ENCODE measurements around the gene TMEM130. TPM values are rescaled to one million over a fixed set of nuclear protein-coding genes. Genes with fewer than 3 reads are reported as not detected.

TMEM130 gene
- total and polyA plus RNA-seq, 9 of the 15 experiments (the other 6 are each of a cell fraction or from before 2014, with no cell fraction given) = 0.07 TPM; not detected in 8

DNA sequence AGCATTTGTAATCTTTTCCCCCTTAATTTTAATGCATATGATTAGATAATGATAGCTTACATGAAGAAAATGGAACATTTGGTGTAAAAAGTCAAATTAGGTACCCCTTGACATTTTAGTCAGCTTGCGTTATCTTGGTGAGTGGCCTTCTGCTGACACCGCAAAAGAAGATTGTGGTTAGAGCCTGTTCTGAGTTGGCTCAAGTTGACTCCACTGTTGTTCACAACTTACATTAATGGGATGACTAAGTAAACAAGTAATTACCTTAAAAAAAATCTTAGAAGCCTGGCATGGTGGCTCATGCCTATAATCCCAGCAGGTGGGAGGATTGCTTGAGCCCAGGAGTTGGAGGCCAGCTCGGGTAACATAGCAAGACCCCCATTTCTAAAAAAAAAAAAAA, 32.7 kb upstream of the TMEM130 start:
- Histone ChIP-seq H3K4me3 (no peak overlapping the region), H3K4me2 (ENCODE audit: insufficient read depth, low read length) (no peak overlapping the region), H3K9me1 (ENCODE audit: control insufficient read depth, insufficient read depth, low read length) (no peaks in the 10 kb centered on the region), H2AFZ (ENCODE audit: low read depth, low read length) (no peak overlapping the region), H3K9me3 (replicated peaks; ENCODE audit: control insufficient read depth, insufficient read depth, low read depth, low read length) (no peaks in the 10 kb centered on the region), H3K27me3 (ENCODE audit: control insufficient read depth in 2 of 2, insufficient read depth in 2 of 2, low read length in 2 of 2) (no peaks in the 10 kb centered on the region), H3K79me2 (ENCODE audit: control insufficient read depth, insufficient read depth, low read length) (no peaks in the 10 kb centered on the region), H3K4me1 (replicated peaks in 1 of 2; ENCODE audit: control insufficient read depth in 2 of 2, insufficient read depth in 2 of 2, low read length in 2 of 2) (no peaks in the 10 kb centered on the region), H3K27ac (ENCODE audit: extremely low read depth, low read depth, low read length) (no peak overlapping the region), H3K36me3 (ENCODE audit: control insufficient read depth, insufficient read depth, low read length) (peaks cover 93% of the 10 kb centered on the region), H4K20me1 (replicated peaks; ENCODE audit: control insufficient read depth, insufficient read depth, low read length) (no peaks in the 10 kb centered on the region), H3K9ac (ENCODE audit: insufficient read depth in 1 of 2, low read depth in 2 of 2, low read length in 2 of 2) (no peak overlapping the region)
- WGBS (ENCODE audit: insufficient coverage, low coverage, missing lambda C conversion rate) = 95% methylated on average over 3 of the region's 3 CpGs
- ChIA-PET POLR2A (no interaction called here), CTCF (ENCODE audit: low intra/inter-chr PET ratio) (interaction anchor here (0.6 kb wide), 1 partner anchor 748 kb away, joined by 4 read pairs; no protein-coding TSS in a partner anchor)
- BruUV-seq (replicated peaks) = no TSS peak
- intact Hi-C loops (cut with micrococcal nuclease) = no loop called here
- FAIRE-seq = no peak
- TF ChIP-seq HOXB6 (CRISPR knock-in tag; IDR thresholded peaks at IDR 0.05; ENCODE audit: borderline replicate concordance) (no peak), NFE2 (IDR thresholded peaks at IDR 0.05; ENCODE audit: low read depth) (no peak), ZNF316 (IDR thresholded peaks at IDR 0.05) (peak; percentile 18; the same call in 1 of the 2 replicates)
- TF ChIP-seq, protein P1, sequence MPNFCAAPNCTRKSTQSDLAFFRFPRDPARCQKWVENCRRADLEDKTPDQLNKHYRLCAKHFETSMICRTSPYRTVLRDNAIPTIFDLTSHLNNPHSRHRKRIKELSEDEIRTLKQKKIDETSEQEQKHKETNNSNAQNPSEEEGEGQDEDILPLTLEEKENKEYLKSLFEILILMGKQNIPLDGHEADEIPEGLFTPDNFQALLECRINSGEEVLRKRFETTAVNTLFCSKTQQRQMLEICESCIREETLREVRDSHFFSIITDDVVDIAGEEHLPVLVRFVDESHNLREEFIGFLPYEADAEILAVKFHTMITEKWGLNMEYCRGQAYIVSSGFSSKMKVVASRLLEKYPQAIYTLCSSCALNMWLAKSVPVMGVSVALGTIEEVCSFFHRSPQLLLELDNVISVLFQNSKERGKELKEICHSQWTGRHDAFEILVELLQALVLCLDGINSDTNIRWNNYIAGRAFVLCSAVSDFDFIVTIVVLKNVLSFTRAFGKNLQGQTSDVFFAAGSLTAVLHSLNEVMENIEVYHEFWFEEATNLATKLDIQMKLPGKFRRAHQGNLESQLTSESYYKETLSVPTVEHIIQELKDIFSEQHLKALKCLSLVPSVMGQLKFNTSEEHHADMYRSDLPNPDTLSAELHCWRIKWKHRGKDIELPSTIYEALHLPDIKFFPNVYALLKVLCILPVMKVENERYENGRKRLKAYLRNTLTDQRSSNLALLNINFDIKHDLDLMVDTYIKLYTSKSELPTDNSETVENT (CRISPR knock-in tag; IDR thresholded peaks at IDR 0.05) = no peak
- ATAC-seq = no peak
- in situ Hi-C loops (cut with MboI) = no loop called here
- DNase-seq (ENCODE audit: extremely low read depth in 1 of 4, low spot score in 3 of 4) = no peak

DNA sequence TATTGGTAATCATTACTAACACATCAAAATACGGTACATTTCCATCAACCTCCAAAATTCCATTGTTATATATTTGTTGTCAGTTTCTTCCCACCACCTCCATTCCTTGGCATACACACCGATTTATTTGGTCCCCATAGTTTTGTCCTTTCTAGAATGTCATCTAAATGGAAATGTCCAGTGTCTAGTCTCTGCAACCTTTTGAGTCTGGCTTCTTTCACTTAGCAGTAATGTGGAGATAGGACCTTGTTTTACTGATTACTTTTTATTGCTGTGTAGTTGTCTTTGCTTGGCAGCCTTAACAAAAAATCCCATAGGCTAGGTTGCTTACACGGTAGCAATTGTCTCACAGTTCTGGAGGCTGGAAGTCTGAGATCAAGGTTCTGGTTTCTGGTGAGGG, 31.0 kb upstream of the TMEM130 start:
- TF ChIP-seq ZBED1 (IDR thresholded peaks at IDR 0.05) (no peak), ZFP36 (IDR thresholded peaks at IDR 0.05; ENCODE audit: low read depth, low read length, partially characterized antibody) (peak; percentile 68)
- no peaks in the 10 kb centered on the region for H3K4me1 ChIP-seq (replicated peaks in 1 of 2; ENCODE audit: control insufficient read depth in 2 of 2, insufficient read depth in 2 of 2, low read length in 2 of 2)
- no peak overlapping the region for H3K9ac ChIP-seq (ENCODE audit: insufficient read depth in 1 of 2, low read depth in 2 of 2, low read length in 2 of 2)
- H3K4me2 ChIP-seq (ENCODE audit: insufficient read depth, low read length) = no peak overlapping the region
- ChIA-PET POLR2A (interaction anchor here (1.8 kb wide), 1 partner anchor 13 kb away, joined by 6 read pairs; no protein-coding TSS in a partner anchor), CTCF (ENCODE audit: low intra/inter-chr PET ratio) (no interaction called here)
- no peaks in the 10 kb centered on the region for H3K9me3 ChIP-seq (replicated peaks; ENCODE audit: control insufficient read depth, insufficient read depth, low read depth, low read length)
- DNase-seq (ENCODE audit: extremely low read depth in 1 of 4, low spot score in 3 of 4) = no peak
- FAIRE-seq = no peak
- 97% methylated on average over 3 of the region's 3 CpGs for WGBS (ENCODE audit: insufficient coverage, low coverage, missing lambda C conversion rate)
- intact Hi-C loops (cut with micrococcal nuclease) (no loop called here), in situ Hi-C loops (cut with MboI) (no loop called here)
- no TSS peak for BruUV-seq (replicated peaks)
- no peak overlapping the region for H3K4me3 ChIP-seq
- H3K27ac ChIP-seq (ENCODE audit: extremely low read depth, low read depth, low read length) = no peak overlapping the region
- H3K79me2 ChIP-seq (ENCODE audit: control insufficient read depth, insufficient read depth, low read length) = no peaks in the 10 kb centered on the region
- no peak for ATAC-seq
- H3K36me3 ChIP-seq (ENCODE audit: control insufficient read depth, insufficient read depth, low read length) = peaks cover 96% of the 10 kb centered on the region
- H3K27me3 ChIP-seq (ENCODE audit: control insufficient read depth in 2 of 2, insufficient read depth in 2 of 2, low read length in 2 of 2) = no peaks in the 10 kb centered on the region
- no peak overlapping the region for H2AFZ ChIP-seq (ENCODE audit: low read depth, low read length)
- H3K9me1 ChIP-seq (ENCODE audit: control insufficient read depth, insufficient read depth, low read length) = no peaks in the 10 kb centered on the region
- no peaks in the 10 kb centered on the region for H4K20me1 ChIP-seq (replicated peaks; ENCODE audit: control insufficient read depth, insufficient read depth, low read length)

All from K562 (cell line).